Glutamatergic neuron (in vitro differentiated cells): ENCODE measurements around the gene CCDC27. TPM values are rescaled to one million over a fixed set of nuclear protein-coding genes. Genes with fewer than 3 reads are reported as not detected.

Source experiments
- DNase-seq: peaks from one replicate; pipeline ENCODE4 v3.0.0; 2022
- H3K27ac Mint-ChIP-seq: one replicate; pipeline ENCODE4 v1.8.0; 2020; ENCODE audit warnings: mild to moderate bottlenecking, mixed read lengths, inconsistent platforms; ENCODE audit not compliant: unreplicated experiment
- H3K27me3 Mint-ChIP-seq: one replicate; pipeline ENCODE4 v1.8.0; 2020; ENCODE audit warnings: mild to moderate bottlenecking, moderate library complexity, mixed read lengths, inconsistent platforms; ENCODE audit not compliant: unreplicated experiment
- H3K36me3 Mint-ChIP-seq: one replicate; pipeline ENCODE4 v1.8.0; 2020; ENCODE audit warnings: mild to moderate bottlenecking, mixed read lengths, inconsistent platforms; ENCODE audit not compliant: unreplicated experiment
- H3K4me1 Mint-ChIP-seq: one replicate; pipeline ENCODE4 v1.8.0; 2020; ENCODE audit warnings: mild to moderate bottlenecking, low read depth, mixed read lengths, inconsistent platforms; ENCODE audit not compliant: unreplicated experiment
- H3K4me3 Mint-ChIP-seq: one replicate; pipeline ENCODE4 v1.8.0; 2020; ENCODE audit warnings: mild to moderate bottlenecking, mixed read lengths, inconsistent platforms; ENCODE audit not compliant: unreplicated experiment
- H3K9me3 Mint-ChIP-seq: one replicate; pipeline ENCODE4 v1.8.0; 2020; ENCODE audit warnings: mild to moderate bottlenecking, moderate library complexity, mixed read lengths, inconsistent platforms; ENCODE audit not compliant: unreplicated experiment
- CTCF ChIP-seq: fragments of 200-600 bp; sonication (generic); IDR thresholded peaks from one replicate; pipeline ENCODE4 v1.5.0; 2021; ENCODE audit not compliant: partially characterized antibody, unreplicated experiment
- total RNA-seq: library from RNA; stranded (reverse); fragmentation: NEBNext Ultra II Directional; extraction: Animal tissue kit (Norgen Biotek cat#: 25700); gene quantifications from one replicate; pipeline ENCODE4 v1.2.1, GENCODE V29; 2021; ENCODE audit not compliant: unreplicated experiment

The CCDC27 gene
- total RNA-seq, 1 donor from 2014 or later: not detected

DNA sequence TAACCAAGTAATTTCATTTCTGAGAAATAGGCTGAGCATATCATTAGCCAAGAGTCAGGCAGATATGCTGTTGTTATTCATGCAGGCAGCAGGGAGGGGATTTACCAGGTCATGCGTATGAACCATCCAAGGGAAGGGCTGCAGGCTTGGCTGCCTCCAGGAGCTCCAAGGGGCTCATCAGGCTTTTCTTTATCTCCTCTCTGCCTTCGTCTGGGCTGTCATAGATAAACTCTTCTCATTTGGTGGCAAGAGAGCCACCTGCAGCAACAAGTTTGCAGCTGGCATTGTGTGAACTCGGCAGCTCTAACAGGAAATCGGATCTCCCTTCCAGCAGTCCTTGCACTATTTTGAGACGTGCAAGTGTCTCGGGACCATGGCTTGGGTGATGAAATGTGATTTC lies 7.5 kb downstream of the CCDC27 start:
- peaks cover 10% of the 10 kb centered on the region for H3K36me3 Mint-ChIP-seq
- H3K27ac Mint-ChIP-seq: no peak overlapping the region
- H3K4me3 Mint-ChIP-seq: no peak overlapping the region
- peaks cover 16% of the 10 kb centered on the region for H3K27me3 Mint-ChIP-seq
- TF ChIP-seq CTCF: no peak
- peaks cover 14% of the 10 kb centered on the region for H3K9me3 Mint-ChIP-seq
- no peak for DNase-seq
- peaks cover 5% of the 10 kb centered on the region for H3K4me1 Mint-ChIP-seq

DNA sequence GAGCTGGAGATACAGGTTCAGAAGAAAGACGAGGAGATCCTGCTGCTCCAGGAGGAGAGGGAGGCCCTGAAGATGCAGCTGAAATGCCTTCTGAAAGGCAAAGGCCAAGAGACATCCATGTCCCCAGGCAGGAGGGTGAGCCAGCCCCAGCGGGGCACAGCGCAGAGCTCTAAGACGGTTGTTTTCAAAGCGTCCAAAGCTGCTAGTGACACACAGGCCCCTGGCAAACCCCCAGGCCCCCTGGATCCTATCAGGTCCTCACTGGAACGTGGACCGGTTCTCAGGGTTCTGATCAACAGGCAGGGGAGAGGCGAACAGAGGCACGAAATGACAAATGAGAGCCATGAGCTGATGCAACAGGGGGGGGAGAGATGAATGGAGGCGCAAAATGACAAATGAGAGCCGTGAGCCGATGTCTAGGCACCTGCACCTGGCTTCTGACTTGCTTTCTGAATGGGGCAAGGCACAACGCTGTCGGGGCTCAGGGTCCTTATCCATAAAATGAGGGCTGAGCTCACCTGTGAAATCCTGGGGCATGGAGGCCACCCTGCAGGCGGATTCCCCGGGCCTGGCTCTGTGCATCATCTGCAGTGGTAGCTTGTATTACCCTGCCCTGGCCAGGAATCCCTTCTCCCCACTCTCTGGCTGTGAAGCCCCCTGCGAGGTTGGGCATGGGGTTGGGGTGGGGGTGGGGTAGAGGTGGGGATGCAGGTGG lies 9.2 kb downstream of the CCDC27 start:
- H3K4me1 Mint-ChIP-seq: peaks cover 5% of the 10 kb centered on the region
- DNase-seq: no peak
- no peak overlapping the region for H3K4me3 Mint-ChIP-seq
- peaks cover 10% of the 10 kb centered on the region for H3K36me3 Mint-ChIP-seq
- no peak overlapping the region for H3K27ac Mint-ChIP-seq
- H3K9me3 Mint-ChIP-seq: peaks cover 16% of the 10 kb centered on the region
- no peak for TF ChIP-seq CTCF
- peaks cover 13% of the 10 kb centered on the region for H3K27me3 Mint-ChIP-seq

DNA sequence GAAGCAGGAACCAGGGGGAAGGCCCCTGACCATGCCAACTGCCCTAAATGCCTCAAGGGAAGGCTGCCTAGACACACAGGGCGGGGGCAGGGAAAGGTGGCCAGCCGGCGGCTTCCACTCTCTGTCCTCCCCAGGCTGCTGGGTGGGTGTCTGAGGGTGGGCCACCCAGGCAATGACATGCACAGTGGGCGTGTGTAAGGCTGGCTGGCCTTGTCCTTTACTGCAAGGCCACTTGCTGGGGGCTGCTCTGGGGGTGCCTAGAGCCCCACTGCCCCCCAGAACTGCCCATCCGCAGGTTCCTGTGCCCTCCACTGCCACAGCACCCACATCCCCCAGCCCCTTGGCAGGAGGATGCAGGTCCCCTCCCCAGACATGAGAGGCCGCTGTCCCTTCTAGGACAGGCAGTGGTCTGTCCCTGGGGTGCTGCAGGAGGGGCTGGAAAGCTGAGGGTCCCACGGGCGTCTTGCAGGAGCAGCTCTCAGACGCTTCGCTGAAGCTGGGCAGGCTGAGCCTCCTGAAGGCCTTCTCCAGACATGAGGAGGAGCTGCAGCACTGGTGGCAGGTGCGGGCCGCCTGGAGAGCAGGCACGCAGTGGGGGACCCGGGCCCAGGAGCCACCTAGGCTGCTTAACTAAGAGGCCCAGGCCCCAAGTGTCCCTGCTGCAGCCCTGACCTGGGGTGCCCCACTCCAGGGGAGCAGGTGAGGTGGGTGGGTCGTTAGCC lies 10.1 kb downstream of the CCDC27 start:
- Mint-ChIP-seq H3K27ac (no peak overlapping the region), H3K36me3 (peaks cover 10% of the 10 kb centered on the region), H3K9me3 (peaks cover 16% of the 10 kb centered on the region), H3K27me3 (peaks cover 13% of the 10 kb centered on the region), H3K4me3 (no peak overlapping the region), H3K4me1 (peaks cover 5% of the 10 kb centered on the region)
- no peak for TF ChIP-seq CTCF
- DNase-seq: no peak

DNA sequence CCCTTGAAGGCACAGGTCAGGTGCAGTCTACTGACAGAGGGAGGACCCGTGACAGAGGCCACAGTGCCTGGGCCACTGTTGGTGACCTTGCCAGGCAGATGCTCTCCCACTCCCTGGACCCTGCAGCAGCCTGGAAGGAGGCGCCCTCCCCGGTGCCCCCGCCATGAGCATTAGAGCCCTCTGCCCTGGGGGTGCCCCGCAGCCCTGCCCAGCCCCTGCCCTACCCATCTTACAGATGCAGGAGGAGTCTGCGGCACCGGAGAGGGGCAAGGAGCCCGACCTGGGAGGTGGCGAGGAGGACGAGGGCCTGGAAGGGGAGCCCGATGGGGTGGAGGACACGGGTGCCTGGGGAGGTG lies 10.6 kb downstream of the CCDC27 start:
- Mint-ChIP-seq H3K36me3 (peaks cover 10% of the 10 kb centered on the region), H3K27me3 (peaks cover 13% of the 10 kb centered on the region), H3K9me3 (peaks cover 16% of the 10 kb centered on the region), H3K27ac (no peak overlapping the region), H3K4me3 (no peak overlapping the region), H3K4me1 (peaks cover 5% of the 10 kb centered on the region)
- no peak for DNase-seq
- TF ChIP-seq CTCF: no peak
